GM18505 (cell line): Measurements from ENCODE around the gene PIP5KL1.
"Not testable (repeated sequence)": the region's sequence is repeated elsewhere in the genome, so short reads cannot be mapped to it uniquely, and the experiment has no call there.

Source experiments
- ATAC-seq: cut with Tn5 transposase; IDR thresholded peaks from one replicate; pipeline ENCODE4 v1.9.1; 2021; ENCODE audit not compliant: unreplicated experiment
- POLR2A ChIP-seq: IDR thresholded peaks from 4 replicates; pipeline ENCODE4 v1.6.1; 2011; ENCODE audit warnings: borderline replicate concordance; ENCODE audit not compliant: insufficient read depth, insufficient read length; ENCODE audit errors: extremely low read depth

The PIP5KL1 gene

DNA sequence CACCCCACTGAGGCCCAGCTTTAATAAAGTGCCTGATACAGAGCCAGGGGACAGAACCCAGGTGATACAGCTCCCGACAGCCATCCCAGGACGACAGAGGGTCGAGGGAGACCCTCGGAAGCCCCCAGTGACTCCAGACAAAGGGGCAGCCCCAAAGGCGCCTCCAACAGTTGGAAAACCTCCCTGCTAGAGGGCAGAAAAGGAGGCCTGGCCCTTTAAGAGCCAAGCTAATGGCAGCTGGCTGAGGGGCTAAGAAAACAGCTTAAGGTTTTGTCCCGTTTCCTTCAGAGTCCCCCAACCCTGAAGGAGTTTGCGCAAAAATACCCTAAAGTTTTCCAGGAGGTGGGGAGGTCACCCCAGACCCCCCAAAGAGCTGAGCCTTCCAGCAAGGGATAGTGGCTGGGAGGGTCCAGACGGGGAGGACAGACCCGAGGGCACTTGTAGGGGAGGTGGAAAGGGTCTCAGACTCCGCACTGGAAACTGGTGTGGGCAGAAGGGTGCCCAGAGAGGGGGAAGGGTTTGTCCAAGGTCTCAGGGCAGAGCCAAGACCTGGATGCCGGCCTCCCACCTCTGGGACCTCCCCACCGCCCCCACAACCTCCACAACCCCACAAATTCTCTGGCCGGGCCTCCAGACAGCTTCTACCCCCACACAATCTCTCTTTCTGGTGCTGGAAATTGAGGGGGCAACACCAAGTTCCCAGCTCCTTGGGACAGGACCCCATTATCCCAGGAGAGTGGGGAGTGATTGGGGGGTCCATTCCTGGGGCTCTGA lies 44.9 kb downstream of the PIP5KL1 start:
- ATAC-seq, result no peak
- no peak for TF ChIP-seq POLR2A

DNA sequence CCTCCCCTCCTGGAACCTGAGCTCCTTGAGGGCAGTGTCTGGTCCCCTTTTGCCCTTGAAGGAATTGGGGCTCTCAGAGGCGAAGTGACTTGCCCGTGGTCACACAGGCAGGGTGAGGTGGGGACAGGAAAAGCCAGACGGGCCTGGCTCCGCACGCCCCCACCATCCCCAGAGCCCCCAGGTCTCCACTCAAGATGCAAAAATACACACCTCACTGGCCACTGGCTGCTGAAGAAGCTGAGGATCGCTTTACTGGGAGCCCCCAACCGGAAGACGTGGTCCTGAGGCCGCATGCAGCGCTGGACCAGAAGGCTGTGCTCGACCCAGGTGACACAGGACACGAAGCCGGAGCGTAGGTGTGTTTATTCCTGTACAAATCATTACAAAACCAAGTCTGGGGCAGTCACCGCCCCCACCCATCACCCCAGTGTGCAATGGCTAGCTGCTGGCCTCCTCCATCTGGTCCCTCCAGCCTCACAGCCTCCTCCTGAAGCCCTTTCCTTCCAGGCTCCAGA lies 45.5 kb downstream of the PIP5KL1 start:
- ATAC-seq, result no peak
- TF ChIP-seq POLR2A, result no peak

DNA sequence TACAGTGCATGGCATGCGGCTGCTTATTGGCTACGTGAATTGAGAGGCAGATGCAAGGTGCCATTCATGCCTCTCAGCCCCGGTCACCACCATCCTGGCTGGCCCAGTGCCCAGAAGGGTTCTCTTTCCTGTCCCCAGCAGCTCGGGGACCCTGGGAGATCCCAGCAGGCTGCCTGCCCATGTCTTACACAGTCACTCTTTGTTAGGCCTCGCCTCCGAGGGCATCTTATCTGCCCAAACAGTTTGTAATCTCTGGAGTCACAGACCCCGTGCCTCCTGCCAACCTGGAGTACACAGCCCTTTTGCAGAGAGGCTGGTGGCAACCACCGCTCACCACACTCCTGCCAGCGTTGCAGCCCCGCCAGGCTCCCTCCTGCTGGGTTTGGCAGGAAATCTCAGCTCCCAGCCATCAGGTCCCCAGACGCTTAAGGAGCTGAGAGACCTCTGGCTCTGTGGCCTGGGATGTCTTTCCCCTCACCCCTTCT lies 46.1 kb downstream of the PIP5KL1 start:
- TF ChIP-seq POLR2A, result no peak
- ATAC-seq, result no peak

DNA sequence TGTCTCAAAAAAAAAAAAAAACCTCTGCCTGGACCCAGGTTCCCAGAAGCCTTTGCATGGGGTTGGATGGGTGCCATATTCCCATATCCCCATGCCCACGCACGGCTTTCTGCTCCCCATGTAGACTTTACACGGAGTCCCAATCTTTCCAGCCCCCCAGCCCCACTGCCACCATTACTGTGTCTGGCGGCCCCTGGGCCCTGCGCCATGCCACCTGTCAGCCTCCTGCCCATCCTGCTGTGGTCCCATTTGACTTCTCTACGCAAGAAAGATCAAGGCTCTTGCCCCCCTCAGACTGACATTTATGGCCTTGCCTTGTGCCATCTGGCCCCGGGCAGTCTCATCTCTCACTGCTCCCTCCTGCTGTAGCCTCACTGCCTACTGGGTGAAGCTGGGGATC lies 46.6 kb downstream of the PIP5KL1 start:
- ATAC-seq, result no peak
- TF ChIP-seq POLR2A, result no peak

DNA sequence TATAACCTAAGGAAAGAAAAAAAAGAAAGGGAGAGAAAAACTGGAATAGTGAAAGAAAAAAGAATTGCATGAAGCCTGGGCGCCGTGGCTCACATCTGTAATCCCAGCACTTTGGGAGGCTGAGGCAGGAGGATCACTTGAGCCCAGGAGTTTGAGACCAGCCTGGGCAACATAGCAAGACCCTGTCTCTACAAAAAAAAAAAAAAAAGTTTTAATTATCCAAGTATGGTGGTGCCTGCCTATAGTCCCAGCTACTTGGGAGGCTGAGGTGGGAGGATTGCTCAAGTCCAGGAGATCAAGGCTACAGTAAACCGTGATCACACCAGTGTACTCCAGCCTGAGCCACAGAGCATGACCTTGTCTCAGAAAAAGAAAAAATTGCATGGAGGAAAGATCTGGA lies 48.9 kb downstream of the PIP5KL1 start:
- not testable (repeated sequence) for ATAC-seq

DNA sequence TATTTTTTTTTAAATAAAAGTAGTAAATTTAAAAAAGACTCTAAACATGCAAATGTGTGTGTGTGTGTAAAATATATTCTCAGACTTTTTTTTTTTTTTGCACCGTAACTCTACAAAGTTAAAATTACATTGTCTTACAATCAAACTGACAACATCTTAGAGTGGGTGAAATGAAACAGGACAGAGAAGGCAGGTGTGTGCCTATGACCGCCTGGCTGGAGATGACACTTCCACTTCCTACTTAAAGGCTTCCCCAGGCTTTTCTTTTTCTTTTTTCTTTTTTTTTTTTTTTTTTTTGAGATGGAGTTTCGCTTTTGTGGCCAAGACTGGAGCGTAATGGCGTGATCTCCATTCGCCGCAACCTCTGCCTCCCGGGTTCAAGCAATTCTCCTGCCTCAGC lies 50.4 kb downstream of the PIP5KL1 start:
- TF ChIP-seq POLR2A, result no peak
- no peak for ATAC-seq

DNA sequence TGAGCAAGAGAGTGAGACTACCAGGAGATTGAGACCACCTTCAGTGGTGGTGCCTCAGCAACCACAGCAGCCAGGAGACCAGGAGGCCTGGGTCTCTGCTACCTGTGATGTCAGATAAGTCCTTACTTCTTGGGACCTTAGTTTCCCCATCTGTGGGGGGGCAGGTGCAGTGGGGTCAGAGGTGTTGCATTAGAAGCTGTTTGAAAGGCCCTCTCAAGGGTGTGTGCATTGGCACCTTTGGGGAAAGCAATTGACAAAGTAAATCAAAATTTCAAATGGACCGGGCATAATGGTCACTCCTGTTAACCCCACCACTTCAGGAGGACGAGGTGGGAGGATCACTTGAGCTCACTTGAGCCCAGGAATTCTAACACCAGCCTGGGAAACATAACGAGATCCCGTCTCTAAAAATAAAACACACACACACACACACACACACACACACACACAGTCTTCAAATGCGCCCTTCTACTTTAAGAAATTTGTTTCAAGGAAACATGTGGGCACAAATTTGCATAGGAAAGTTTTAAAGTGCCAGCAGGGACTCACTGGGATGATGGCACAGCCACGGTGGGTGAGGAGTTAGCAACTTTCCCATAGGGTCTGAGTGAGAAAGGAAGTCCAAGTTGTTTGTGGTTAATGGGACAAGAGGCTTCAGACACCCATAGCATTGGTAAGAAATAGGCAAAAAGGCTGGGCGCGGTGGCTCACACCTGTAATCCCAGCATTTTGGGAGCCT lies 51.8 kb downstream of the PIP5KL1 start:
- no peak for TF ChIP-seq POLR2A
- no peak for ATAC-seq

DNA sequence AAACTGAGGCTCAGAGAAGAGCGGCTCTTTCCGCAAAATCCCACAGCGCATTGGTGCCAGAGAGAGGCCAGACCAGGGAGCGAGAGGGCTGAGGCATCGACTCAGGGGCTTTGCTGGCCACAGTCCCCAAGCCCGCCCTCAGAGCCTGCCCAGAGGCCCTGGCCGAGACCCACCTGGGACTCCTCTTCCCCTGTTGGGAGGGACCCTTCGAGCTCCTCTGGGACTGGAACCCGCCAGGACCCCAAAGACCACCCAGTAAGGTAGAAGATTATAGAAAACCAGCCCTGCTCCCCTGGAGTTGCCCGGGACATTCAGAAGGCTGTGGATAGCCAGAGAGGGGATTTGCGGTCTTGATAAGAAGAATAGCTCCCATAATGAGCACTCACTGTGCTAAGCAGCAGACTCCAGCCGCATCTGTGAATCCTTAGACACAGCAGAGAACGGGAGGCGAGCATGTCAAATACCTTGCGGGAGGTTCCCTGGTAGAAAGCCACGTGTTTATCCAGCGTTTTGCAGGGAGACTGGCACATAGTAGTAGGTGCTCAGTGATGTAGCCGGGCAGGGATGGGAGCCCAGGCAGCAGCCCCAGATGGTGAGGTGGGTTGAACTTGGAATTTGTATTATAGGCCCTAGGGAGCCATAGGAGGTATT lies 52.5 kb downstream of the PIP5KL1 start:
- TF ChIP-seq POLR2A, result no peak
- no peak for ATAC-seq

DNA sequence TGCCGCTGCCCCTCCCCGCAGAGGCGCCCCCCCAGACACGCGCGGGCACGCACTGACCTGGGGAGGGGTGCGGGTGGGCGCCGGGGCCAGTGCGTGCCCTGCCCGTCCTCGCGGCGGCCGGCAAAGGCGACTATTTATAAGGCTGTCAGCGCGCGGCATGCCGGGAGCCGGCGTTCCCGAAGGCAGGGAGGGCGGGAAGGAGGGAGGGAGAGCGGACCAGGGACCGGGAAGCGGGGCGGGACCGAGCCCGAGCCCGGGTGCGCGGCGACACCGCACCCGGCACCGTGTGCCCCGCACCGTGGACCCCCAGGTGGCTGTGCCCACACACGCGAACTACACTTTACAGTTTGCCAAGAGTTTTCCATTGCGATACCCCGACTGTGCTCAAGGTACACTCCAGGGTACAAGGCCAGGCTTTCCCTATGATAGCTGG lies 53.0 kb downstream of the PIP5KL1 start, which contains the start of gene AK1:
AK1 (minus strand) TSS at position 110 of the 433 bp plus-strand sequence. CDS start 3,058 bp downstream, outside the sequence.
- ATAC-seq, result no peak

DNA sequence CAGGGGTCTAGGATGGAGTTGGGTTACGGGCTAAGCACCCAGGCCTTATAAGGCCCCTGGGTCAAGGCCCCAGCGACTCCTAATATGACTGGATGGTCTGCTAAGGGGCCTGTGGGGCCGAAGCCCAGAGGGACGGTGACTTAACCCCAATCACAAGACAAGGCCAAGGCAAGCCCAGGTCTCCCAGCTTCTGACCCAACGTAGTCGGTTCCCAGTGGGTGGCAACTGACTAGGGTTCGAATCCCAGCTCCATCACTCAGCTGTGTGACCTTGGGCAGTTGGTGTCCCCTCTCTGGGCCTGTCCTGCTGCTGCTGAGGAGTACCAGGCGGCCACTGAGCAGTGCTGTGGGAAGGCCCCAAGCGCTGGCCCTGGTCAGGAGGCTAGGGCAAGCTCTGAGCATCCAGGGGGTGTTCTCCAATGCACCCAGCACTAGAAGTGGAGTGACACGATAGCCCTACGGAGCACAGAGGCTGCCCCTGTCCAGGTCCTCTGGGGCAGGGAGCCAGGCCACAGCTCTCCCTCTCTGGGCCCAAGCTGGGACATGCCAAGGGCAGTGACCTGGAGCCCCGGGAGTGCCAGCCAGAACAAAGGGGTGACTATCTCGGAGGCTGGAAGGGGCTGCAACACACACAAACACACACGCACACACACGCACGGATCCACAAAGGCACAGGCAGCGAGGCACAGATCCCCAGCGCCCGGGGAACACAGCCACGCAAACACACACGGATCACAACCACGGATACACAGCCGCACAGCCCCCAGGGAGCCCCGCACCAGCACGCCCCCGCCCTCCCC lies 53.6 kb downstream of the PIP5KL1 start:
- no peak for ATAC-seq
- TF ChIP-seq POLR2A, result no peak

More for the DNA sequence above, 53.0 kb downstream of the PIP5KL1 start, which contains the start of gene AK1:
- no peak for TF ChIP-seq POLR2A

DNA sequence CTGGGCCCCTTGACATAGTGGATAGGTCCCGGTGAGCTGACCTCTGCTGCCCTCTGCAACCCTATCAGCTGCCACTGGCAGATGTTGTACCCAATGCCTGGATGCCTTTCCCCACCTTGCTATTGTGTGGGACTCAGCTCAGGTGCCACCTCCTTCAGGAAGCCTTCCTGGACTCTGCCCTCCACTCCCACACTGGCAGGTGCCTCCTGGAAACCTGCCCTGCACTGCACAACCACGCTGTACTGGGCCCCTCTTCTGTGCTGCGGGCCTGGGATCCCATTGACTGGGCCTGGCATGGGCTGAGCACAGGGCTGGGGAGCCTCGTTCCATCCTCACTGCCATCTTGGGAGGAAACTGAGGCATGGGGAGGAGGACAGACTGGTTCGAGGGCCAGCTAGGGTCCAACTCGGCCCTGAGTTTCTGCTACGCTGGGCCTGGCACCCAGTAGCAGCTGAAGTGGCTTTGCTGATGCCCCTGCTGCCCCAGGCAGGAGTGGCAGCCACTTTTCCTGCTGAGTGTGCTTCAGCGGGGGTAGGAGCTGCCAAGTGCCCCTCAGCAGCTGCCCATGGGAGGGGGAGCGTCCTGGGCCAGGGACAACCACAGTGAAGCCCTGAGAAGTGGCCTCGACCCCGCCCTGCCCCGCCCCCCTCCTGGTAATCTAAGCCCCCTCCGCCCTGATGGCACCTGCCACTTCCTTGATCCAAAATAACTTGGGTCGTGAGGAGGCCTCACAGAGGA lies 54.4 kb downstream of the PIP5KL1 start:
- TF ChIP-seq POLR2A, result no peak
- no peak for ATAC-seq
